HG03354 (cell line): ENCODE measurements around the gene COX10.
"Not testable (repeated sequence)": the region's sequence is repeated elsewhere in the genome, so short reads cannot be mapped to it uniquely, and the experiment has no call there.

Experiments used
- ATAC-seq: cut with Tn5 transposase; IDR thresholded peaks from one replicate; pipeline ENCODE4 v1.9.1; 2021; ENCODE audit warnings: mild to moderate bottlenecking; ENCODE audit not compliant: unreplicated experiment, poor library complexity, severe bottlenecking

Gene COX10

GRCh38 chr17:14201021-14201987 lies 132.0 kb downstream of the COX10 start:
- no peak for ATAC-seq

- ATAC-seq: no peak
Observed at GRCh38 chr17:14201988-14202380, 132.7 kb downstream of the COX10 start.

GRCh38 chr17:14202388-14203166 lies 133.3 kb downstream of the COX10 start:
- no peak for ATAC-seq

GRCh38 chr17:14203388-14203787 lies 134.1 kb downstream of the COX10 start:
- no peak for ATAC-seq

- ATAC-seq: no peak
Observed at GRCh38 chr17:14204084-14204483, 134.8 kb downstream of the COX10 start.

GRCh38 chr17:14204546-14204945 lies 135.2 kb downstream of the COX10 start:
- ATAC-seq: no peak

GRCh38 chr17:14205380-14205779 lies 136.1 kb downstream of the COX10 start:
- no peak for ATAC-seq

GRCh38 chr17:14205992-14206461 lies 136.7 kb downstream of the COX10 start:
- ATAC-seq: no peak

- ATAC-seq: no peak
Observed at GRCh38 chr17:14206891-14207290, 137.6 kb downstream of the COX10 start.

- no peak for ATAC-seq
Observed at GRCh38 chr17:14207791-14208190, 138.5 kb downstream of the COX10 start.

GRCh38 chr17:14209215-14209614 lies 139.9 kb downstream of the COX10 start:
- no peak for ATAC-seq

- no peak for ATAC-seq
Observed at GRCh38 chr17:14211246-14211645, 141.9 kb downstream of the COX10 start.

GRCh38 chr17:14211801-14212200 lies 142.5 kb downstream of the COX10 start:
- no peak for ATAC-seq

GRCh38 chr17:14212401-14212800 lies 143.1 kb downstream of the COX10 start:
- no peak for ATAC-seq

- no peak for ATAC-seq
Observed at GRCh38 chr17:14214271-14214670, 145.0 kb downstream of the COX10 start.

- ATAC-seq: no peak
Observed at GRCh38 chr17:14222611-14223010, 153.3 kb downstream of the COX10 start.

- ATAC-seq: no peak
Observed at GRCh38 chr17:14225254-14225980, 156.1 kb downstream of the COX10 start.

GRCh38 chr17:14227052-14227451 lies 157.7 kb downstream of the COX10 start:
- ATAC-seq: no peak

- ATAC-seq: no peak
Observed at GRCh38 chr17:14228903-14229302, 159.6 kb downstream of the COX10 start.

GRCh38 chr17:14231187-14231586 lies 161.9 kb downstream of the COX10 start:
- not testable (repeated sequence) for ATAC-seq
